ENCODE measurements around the gene CCDC198.

The CCDC198 gene

GRCh38 chr14:57470909-57471308, 22.7 kb downstream of the CCDC198 start:
- DNase-seq (ENCODE audit: low read depth) = no peak
- H3K4me3 ChIP-seq (ENCODE audit: low read length) = no peak overlapping the region
- no peak for TF ChIP-seq CTCF (conservative IDR thresholded peaks at IDR 0.05; ENCODE audit: low read depth, low read length)

DNA sequence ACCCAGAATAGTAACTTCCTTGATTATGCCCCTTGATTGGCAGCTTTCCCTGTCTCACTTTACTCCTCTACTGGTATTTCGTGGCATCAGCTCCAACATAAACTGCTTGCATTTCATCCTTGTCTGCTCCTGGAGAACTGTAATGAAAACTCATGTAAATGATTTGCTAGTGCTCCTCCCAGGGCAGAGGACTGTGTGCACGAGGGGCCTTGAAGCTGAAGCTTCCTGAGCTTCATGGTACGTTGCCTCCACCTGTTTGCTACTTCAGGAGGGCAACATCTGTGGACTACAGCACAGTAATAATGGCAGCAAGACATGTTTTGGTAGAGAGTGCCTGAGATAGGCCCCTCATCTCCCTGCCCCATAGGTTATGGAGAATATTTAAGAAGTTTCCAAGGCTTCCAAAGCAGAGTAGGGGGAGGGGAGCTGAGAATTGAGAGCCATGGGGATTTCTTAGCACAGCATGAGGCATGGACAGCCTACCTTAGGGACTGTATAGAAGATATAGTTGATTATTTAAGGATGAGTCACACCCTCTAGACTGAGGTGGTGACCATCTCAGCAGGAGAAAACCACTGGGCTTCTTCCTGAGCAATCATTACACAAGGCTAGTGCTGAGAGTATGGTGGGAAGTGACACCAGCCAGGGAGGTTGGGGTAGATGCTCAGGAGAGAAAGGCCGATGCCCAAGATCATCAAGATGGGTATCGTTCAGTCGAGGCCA, 29.5 kb downstream of the CCDC198 start:
- H3K4me3 ChIP-seq (ENCODE audit: low read length) = no peak overlapping the region
- no peak for DNase-seq (ENCODE audit: low read depth)
- no peak for TF ChIP-seq CTCF (conservative IDR thresholded peaks at IDR 0.05; ENCODE audit: low read depth, low read length)

GRCh38 chr14:57462551-57462950, 31.1 kb downstream of the CCDC198 start:
- no peak for TF ChIP-seq CTCF (conservative IDR thresholded peaks at IDR 0.05; ENCODE audit: low read depth, low read length)
- H3K4me3 ChIP-seq (ENCODE audit: low read length) = no peak overlapping the region
- no peak for DNase-seq (ENCODE audit: low read depth)

- TF ChIP-seq CTCF (conservative IDR thresholded peaks at IDR 0.05; ENCODE audit: low read depth, low read length) = no peak
- H3K4me3 ChIP-seq (ENCODE audit: low read length) = no peak overlapping the region
- DNase-seq (ENCODE audit: low read depth) = no peak
Observed at GRCh38 chr14:57461777-57462320, 31.8 kb downstream of the CCDC198 start.

DNA sequence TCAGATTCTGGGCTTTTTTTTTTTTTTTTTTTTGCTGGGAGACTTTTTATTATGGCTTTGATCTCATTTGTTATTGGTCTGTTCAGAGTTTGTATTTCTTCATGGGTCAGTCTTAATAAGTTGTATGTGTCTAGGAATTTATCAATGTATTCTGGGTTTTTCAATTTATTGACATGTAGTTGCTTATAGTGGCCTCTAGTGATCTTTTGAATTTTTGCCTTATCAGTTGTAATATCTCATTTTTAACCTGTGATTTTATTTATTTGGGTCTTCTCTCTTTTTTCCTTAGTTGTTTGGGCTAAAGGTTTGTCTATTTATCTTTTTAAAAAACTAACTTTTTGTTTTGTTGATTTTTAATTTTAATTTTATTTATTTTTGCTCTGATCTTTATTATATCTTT, 57.7 kb downstream of the CCDC198 start:
- TF ChIP-seq CTCF (conservative IDR thresholded peaks at IDR 0.05; ENCODE audit: low read depth, low read length) = no peak
- H3K4me3 ChIP-seq (ENCODE audit: low read length) = no peak overlapping the region
- DNase-seq (ENCODE audit: low read depth) = no peak

DNA sequence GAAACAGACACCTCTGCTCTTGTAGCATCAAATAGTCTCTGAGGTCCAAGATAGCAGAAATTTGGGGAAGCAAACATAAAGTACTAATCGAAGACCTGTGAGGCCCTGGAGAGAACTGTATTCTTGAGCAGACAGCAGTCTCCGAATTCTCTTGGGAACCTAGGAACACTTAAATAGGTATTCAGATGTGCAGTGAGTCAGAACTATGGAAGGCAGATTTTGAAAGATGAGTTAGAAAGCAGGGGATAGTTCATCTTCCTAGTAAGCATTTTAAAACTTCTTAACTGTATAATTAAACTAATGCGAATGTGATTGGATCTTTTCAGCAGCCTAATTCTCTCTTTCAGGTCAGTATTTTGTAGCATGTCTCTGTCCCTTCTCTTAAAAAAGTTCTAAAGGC, 72.7 kb downstream of the CCDC198 start:
- no peak for TF ChIP-seq CTCF (conservative IDR thresholded peaks at IDR 0.05; ENCODE audit: low read depth, low read length)
- DNase-seq (ENCODE audit: low read depth) = no peak
- H3K4me3 ChIP-seq (ENCODE audit: low read length) = no peak overlapping the region

GRCh38 chr14:57420033-57420432, 73.6 kb downstream of the CCDC198 start:
- TF ChIP-seq CTCF (conservative IDR thresholded peaks at IDR 0.05; ENCODE audit: low read depth, low read length) = no peak
- H3K4me3 ChIP-seq (ENCODE audit: low read length) = no peak overlapping the region
- no peak for DNase-seq (ENCODE audit: low read depth)
